H9 (cell line): ENCODE results near the gene SRGN. TPM values are rescaled to one million over a fixed set of nuclear protein-coding genes. Genes with fewer than 3 reads are reported as not detected.

Source experiments
- DNase-seq: peaks from one replicate; pipeline ENCODE4 v3.0.0-alpha.2; 2017
- H2AFZ ChIP-seq: one replicate; pipeline ENCODE4 v1.6.1; 2013; ENCODE audit warnings: mild to moderate bottlenecking, low read length, control low read depth, moderate library complexity
- H2AK5ac ChIP-seq: 2 replicates; pipeline ENCODE4 v1.6.1; 2013; ENCODE audit warnings: low read length, control low read depth, mixed read lengths; ENCODE audit not compliant: insufficient read length
- H2BK120ac ChIP-seq: one replicate; pipeline ENCODE4 v1.6.1; 2013; ENCODE audit warnings: low read depth, mild to moderate bottlenecking, low read length, control low read depth, inconsistent platforms; ENCODE audit not compliant: poor library complexity, severe bottlenecking
- H2BK12ac ChIP-seq: 2 replicates; pipeline ENCODE4 v1.6.1; 2013; ENCODE audit warnings: low read length, control low read depth, mixed read lengths, low read depth; ENCODE audit not compliant: insufficient read length
- H2BK15ac ChIP-seq: 2 replicates; pipeline ENCODE4 v1.6.1; 2013; ENCODE audit warnings: low read depth, low read length, control low read depth
- H2BK20ac ChIP-seq: one replicate; pipeline ENCODE4 v1.6.1; 2013; ENCODE audit warnings: low read depth, mild to moderate bottlenecking, low read length, control low read depth, inconsistent platforms; ENCODE audit not compliant: poor library complexity, severe bottlenecking
- H2BK5ac ChIP-seq: 2 replicates; pipeline ENCODE4 v1.6.1; 2013; ENCODE audit warnings: low read length, control low read depth, mixed read lengths; ENCODE audit not compliant: insufficient read length
- H3K14ac ChIP-seq: 2 replicates; pipeline ENCODE4 v1.6.1; 2013; ENCODE audit warnings: low read length, control low read depth; ENCODE audit not compliant: insufficient read depth
- H3K18ac ChIP-seq: 2 replicates; pipeline ENCODE4 v1.6.1; 2013; ENCODE audit warnings: low read depth, mild to moderate bottlenecking, mixed read lengths, low read length, control low read depth; ENCODE audit not compliant: insufficient read length
- H3K23ac ChIP-seq: 2 replicates; pipeline ENCODE4 v1.6.1; 2013; ENCODE audit warnings: low read length, control low read depth, mixed read lengths, low read depth; ENCODE audit not compliant: insufficient read length
- H3K23me2 ChIP-seq: 2 replicates; pipeline ENCODE4 v1.6.1; 2013; ENCODE audit warnings: low read depth, mild to moderate bottlenecking, mixed read lengths, low read length, control low read depth; ENCODE audit not compliant: insufficient read length, poor library complexity, severe bottlenecking
- H3K27ac ChIP-seq: 2 replicates; pipeline ENCODE4 v1.5.1; 2013; ENCODE audit warnings: low read length, control low read depth, mixed read lengths, low read depth; ENCODE audit not compliant: insufficient read length
- H3K27me3 ChIP-seq: 2 replicates; pipeline ENCODE4 v1.6.1; 2013; ENCODE audit warnings: low read length, control low read depth, inconsistent platforms; ENCODE audit not compliant: insufficient read depth
- H3K4ac ChIP-seq: 2 replicates; pipeline ENCODE4 v1.6.1; 2013; ENCODE audit warnings: low read depth, mild to moderate bottlenecking, control low read depth, inconsistent platforms, low read length, moderate library complexity
- H3K4me1 ChIP-seq: 2 replicates; pipeline ENCODE4 v1.6.1; 2013; ENCODE audit warnings: low read length, control low read depth, inconsistent platforms; ENCODE audit not compliant: insufficient read depth
- H3K4me2 ChIP-seq: 2 replicates; pipeline ENCODE4 v1.6.1; 2013; ENCODE audit warnings: low read length, control low read depth, mixed read lengths; ENCODE audit not compliant: insufficient read length, insufficient read depth
- H3K56ac ChIP-seq: 2 replicates; pipeline ENCODE4 v1.6.1; 2013; ENCODE audit warnings: low read depth, mild to moderate bottlenecking, mixed read lengths, low read length, control low read depth; ENCODE audit not compliant: insufficient read length
- H3K79me1 ChIP-seq: 2 replicates; pipeline ENCODE4 v1.6.1; 2013; ENCODE audit warnings: low read depth, mild to moderate bottlenecking, moderate library complexity, low read length, control low read depth, inconsistent platforms; ENCODE audit not compliant: insufficient read depth, poor library complexity, severe bottlenecking
- H3K79me2 ChIP-seq: 2 replicates; pipeline ENCODE4 v1.6.1; 2013; ENCODE audit warnings: low read length, control low read depth, inconsistent platforms; ENCODE audit not compliant: insufficient read depth
- H3K9ac ChIP-seq: 2 replicates; pipeline ENCODE4 v1.6.1; 2013; ENCODE audit warnings: low read length, control low read depth, mixed read lengths; ENCODE audit not compliant: insufficient read length; ENCODE audit errors: extremely low read depth
- H3K9me3 ChIP-seq: one replicate; pipeline ENCODE4 v1.6.1; 2013; ENCODE audit warnings: low read depth, low read length, inconsistent platforms; ENCODE audit not compliant: control insufficient read depth
- H3T11ph ChIP-seq: one replicate; pipeline ENCODE4 v1.6.1; 2013; ENCODE audit warnings: mild to moderate bottlenecking, low read length, control low read depth, inconsistent platforms
- H4K20me1 ChIP-seq: one replicate; pipeline ENCODE4 v1.6.1; 2013; ENCODE audit not compliant: control insufficient read depth, insufficient read length, insufficient read depth
- H4K5ac ChIP-seq: 2 replicates; pipeline ENCODE4 v1.6.1; 2013; ENCODE audit warnings: low read depth, mild to moderate bottlenecking, mixed read lengths, low read length, control low read depth; ENCODE audit not compliant: insufficient read length
- H4K8ac ChIP-seq: replicated peaks from 2 replicates; pipeline ENCODE4 v1.6.1; 2013; ENCODE audit warnings: low read length, control low read depth, mixed read lengths, low read depth; ENCODE audit not compliant: insufficient read length
- H4K91ac ChIP-seq: 2 replicates; pipeline ENCODE4 v1.6.1; 2013; ENCODE audit warnings: low read depth, mild to moderate bottlenecking, moderate library complexity, mixed read lengths, low read length, control low read depth; ENCODE audit not compliant: insufficient read length
- H3K27ac Mint-ChIP-seq, 3 experiments: 2 replicates in 2 of 3; 3 replicates in 1 of 3; pipeline ENCODE4 v1.8.0; 2020 to 2021; ENCODE audit warnings: mixed read lengths in 3 of 3, mild to moderate bottlenecking in 1 of 3, moderate library complexity in 1 of 3
- H3K27me3 Mint-ChIP-seq: 2 replicates; pipeline ENCODE4 v1.8.0; 2021; ENCODE audit warnings: low read depth, mild to moderate bottlenecking, moderate library complexity, mixed read lengths
- H3K36me3 Mint-ChIP-seq, 3 experiments: 2 replicates in 2 of 3; 3 replicates in 1 of 3; pipeline ENCODE4 v1.8.0; 2020 to 2021; ENCODE audit warnings: low read depth in 3 of 3, mixed read lengths in 3 of 3; ENCODE audit not compliant: insufficient read depth in 1 of 3
- H3K4me1 Mint-ChIP-seq, 2 experiments: 2 replicates each; pipeline ENCODE4 v1.8.0; 2020; ENCODE audit warnings: mixed read lengths in 2 of 2
- H3K4me3 Mint-ChIP-seq, 2 experiments: 2 replicates in 1 of 2; 3 replicates in 1 of 2; pipeline ENCODE4 v1.8.0; 2020 to 2021; ENCODE audit warnings: mild to moderate bottlenecking in 2 of 2, mixed read lengths in 2 of 2, moderate library complexity in 1 of 2
- H3K9me3 Mint-ChIP-seq, 2 experiments: 2 replicates in 1 of 2; 3 replicates in 1 of 2; pipeline ENCODE4 v1.8.0; 2020; ENCODE audit warnings: mild to moderate bottlenecking in 2 of 2, mixed read lengths in 2 of 2, moderate library complexity in 1 of 2
- WGBS: extraction: QIAGEN DNeasy Blood & Tissue Kit; methylation state at CpG from one replicate; pipeline ENCODE4 v1.1.7; 2013; ENCODE audit warnings: missing lambda C conversion rate, low lambda C conversion rate, mixed read lengths; ENCODE audit not compliant: insufficient read length; ENCODE audit errors: extremely low coverage; 5-methylcytosine and 5-hydroxymethylcytosine counted together
- total RNA-seq: library from RNA; stranded (reverse); gene quantifications from 2 replicates; pipeline ENCODE4 v1.2.1, GENCODE V29; 2021
- TF ChIP-seq, protein P1 (sequence below): fragments of 200-600 bp; sonication (generic); conservative IDR thresholded peaks from 3 replicates; pipeline ENCODE4 v1.8.0; 2021; ENCODE audit warnings: antibody characterized with exemption, mild to moderate bottlenecking

The SRGN gene
- total RNA-seq, 1 experiment from 2014 or later = not detected

GRCh38 chr10:69069090-69070042 lies 18.5 kb upstream of the SRGN start:
- Histone ChIP-seq H3T11ph (no peak overlapping the region), H3K56ac (no peak overlapping the region), H3K23ac (no peak overlapping the region), H4K20me1 (no peaks in the 10 kb centered on the region), H3K9me3 (no peaks in the 10 kb centered on the region), H3K9ac (no peak overlapping the region), H2BK15ac (no peak overlapping the region), H2AK5ac (no peak overlapping the region), H2AFZ (no peak overlapping the region), H2BK120ac (no peak overlapping the region), H2BK12ac (no peak overlapping the region), H2BK5ac (no peak overlapping the region), H3K27me3 (no peaks in the 10 kb centered on the region), H3K4me2 (no peak overlapping the region), H3K27ac (no peak overlapping the region), H3K23me2 (no peaks in the 10 kb centered on the region), H4K8ac (no peak overlapping the region), H3K79me2 (no peaks in the 10 kb centered on the region), H2BK20ac (no peak overlapping the region), H3K14ac (no peak overlapping the region), H3K4ac (no peak overlapping the region), H3K79me1 (no peaks in the 10 kb centered on the region), H3K18ac (no peak overlapping the region), H4K91ac (no peak overlapping the region), H4K5ac (no peak overlapping the region), H3K4me1 (no peaks in the 10 kb centered on the region)
- H3K9me3 Mint-ChIP-seq = no peaks in the 10 kb centered on the region
- WGBS = no CpG with 5 or more reads among the region's 19 CpGs
- H3K36me3 Mint-ChIP-seq = no peaks in the 10 kb centered on the region
- DNase-seq = peak; percentile 31
- peaks cover 4% of the 10 kb centered on the region for H3K27me3 Mint-ChIP-seq
- no peak overlapping the region for H3K4me3 Mint-ChIP-seq
- H3K27ac Mint-ChIP-seq = peak overlapping the region in 1 of 3 experiments; percentile 11; a peak in 1 of 7 replicates
- TF ChIP-seq, protein P1, sequence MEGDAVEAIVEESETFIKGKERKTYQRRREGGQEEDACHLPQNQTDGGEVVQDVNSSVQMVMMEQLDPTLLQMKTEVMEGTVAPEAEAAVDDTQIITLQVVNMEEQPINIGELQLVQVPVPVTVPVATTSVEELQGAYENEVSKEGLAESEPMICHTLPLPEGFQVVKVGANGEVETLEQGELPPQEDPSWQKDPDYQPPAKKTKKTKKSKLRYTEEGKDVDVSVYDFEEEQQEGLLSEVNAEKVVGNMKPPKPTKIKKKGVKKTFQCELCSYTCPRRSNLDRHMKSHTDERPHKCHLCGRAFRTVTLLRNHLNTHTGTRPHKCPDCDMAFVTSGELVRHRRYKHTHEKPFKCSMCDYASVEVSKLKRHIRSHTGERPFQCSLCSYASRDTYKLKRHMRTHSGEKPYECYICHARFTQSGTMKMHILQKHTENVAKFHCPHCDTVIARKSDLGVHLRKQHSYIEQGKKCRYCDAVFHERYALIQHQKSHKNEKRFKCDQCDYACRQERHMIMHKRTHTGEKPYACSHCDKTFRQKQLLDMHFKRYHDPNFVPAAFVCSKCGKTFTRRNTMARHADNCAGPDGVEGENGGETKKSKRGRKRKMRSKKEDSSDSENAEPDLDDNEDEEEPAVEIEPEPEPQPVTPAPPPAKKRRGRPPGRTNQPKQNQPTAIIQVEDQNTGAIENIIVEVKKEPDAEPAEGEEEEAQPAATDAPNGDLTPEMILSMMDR = no peak
- peaks cover 16 to 27% of the 10 kb centered on the region in 2 experiments for H3K4me1 Mint-ChIP-seq
